Activated naive CD8-positive, alpha-beta T cell treated with anti-CD3 and anti-CD28 coated beads, Interleukin-2, amount 10 ng/mL, durations not matched to agents 7 days and 5 days (primary cell): Measurements from ENCODE around the gene IL23A. TPM values are rescaled to one million over a fixed set of nuclear protein-coding genes. Genes with fewer than 3 reads are reported as not detected.

Experiments
- ATAC-seq: fragments of 150-1000 bp; cut with Tn5 transposase; one replicate; pipeline ENCODE4 v1.10.0; 2021; ENCODE audit warnings: low read depth, moderate library complexity
- POLR2A ChIA-PET: fragments of 350-600 bp; sonication (Branson Sonifier 250); formaldehyde crosslinking; loops from one replicate; lab custom pipeline; 2021; ENCODE audit warnings: antibody characterized with exemption; lab: Charles Lee
- DNase-seq: peaks from one replicate; pipeline ENCODE4 v3.0.0; 2021
- H3K27ac Mint-ChIP-seq: one replicate; pipeline ENCODE4 v1.8.0; 2022; ENCODE audit warnings: mild to moderate bottlenecking, mixed read lengths
- H3K27me3 Mint-ChIP-seq: one replicate; pipeline ENCODE4 v1.8.0; 2022; ENCODE audit warnings: mild to moderate bottlenecking, moderate library complexity, mixed read lengths
- H3K36me3 Mint-ChIP-seq: one replicate; pipeline ENCODE4 v1.8.0; 2021; ENCODE audit warnings: mild to moderate bottlenecking, mixed read lengths
- H3K4me1 Mint-ChIP-seq: one replicate; pipeline ENCODE4 v1.8.0; 2021; ENCODE audit warnings: mixed read lengths
- H3K4me3 Mint-ChIP-seq: one replicate; pipeline ENCODE4 v1.8.0; 2022; ENCODE audit warnings: mild to moderate bottlenecking, moderate library complexity, mixed read lengths
- H3K9me3 Mint-ChIP-seq: one replicate; pipeline ENCODE4 v1.8.0; 2021; ENCODE audit warnings: mixed read lengths
- total RNA-seq, 2 experiments: library from RNA; stranded (reverse); gene quantifications; one replicate each; pipeline ENCODE4 v1.2.3, GENCODE V29; 2021

IL23A gene
- total RNA-seq, 2 experiments from 2014 or later, result 10.2 to 10.9 TPM

DNA sequence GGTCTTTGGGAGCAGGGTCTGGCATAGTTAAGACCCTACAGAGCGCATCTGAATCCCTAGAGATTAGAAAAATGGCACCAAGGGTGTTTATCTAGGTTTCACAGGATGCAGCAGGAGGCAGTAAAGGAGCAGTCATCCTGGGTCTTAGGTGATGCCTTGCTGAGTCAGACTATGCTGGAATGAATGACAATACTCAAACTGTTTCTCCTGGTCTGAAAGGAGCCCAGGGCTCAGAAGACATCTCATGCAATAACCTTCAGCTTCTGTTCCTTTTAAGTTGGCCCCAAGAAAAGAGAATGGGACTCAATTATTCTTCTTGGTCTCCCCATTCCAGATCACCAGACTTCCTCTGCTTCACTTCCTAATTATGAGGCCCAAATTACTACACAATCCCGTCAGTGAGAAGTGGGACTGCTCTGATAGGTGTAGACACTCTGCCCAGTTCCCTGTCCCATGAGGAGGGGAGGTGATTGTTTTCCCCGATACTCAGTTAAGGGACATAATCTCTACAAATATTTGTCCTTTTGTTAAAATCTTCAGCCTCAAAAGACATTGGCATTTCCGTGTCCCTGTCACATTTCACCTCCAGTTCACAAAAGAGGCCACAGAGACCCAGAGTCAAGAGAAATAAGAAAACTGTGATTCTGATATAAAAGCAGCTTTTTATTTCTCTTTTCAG is 38.8 kb downstream of the IL23A start:
- POLR2A ChIA-PET, result no interaction called here
- no peak for ATAC-seq

DNA sequence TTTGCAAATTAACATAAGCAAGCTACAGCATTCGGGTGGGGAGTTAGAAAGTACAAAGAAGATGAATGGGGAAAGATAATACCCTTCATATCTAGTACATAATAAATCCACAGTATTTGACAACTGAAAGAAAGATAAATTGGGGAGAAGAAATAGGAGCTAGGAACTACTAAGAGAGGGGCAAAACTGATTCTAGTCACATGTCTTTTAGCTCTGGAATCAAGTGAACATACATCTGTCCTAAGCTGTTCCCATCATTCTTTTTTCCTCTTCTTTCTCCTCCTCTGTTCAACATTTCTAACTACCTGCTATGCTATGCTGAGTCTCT is 39.3 kb downstream of the IL23A start:
- Mint-ChIP-seq H3K27me3 (peaks cover 13% of the 10 kb centered on the region), H3K27ac (no peak overlapping the region), H3K9me3 (peaks cover 4% of the 10 kb centered on the region), H3K4me3 (no peak overlapping the region), H3K4me1 (peaks cover 1% of the 10 kb centered on the region), H3K36me3 (no peaks in the 10 kb centered on the region)
- ATAC-seq (no peak), DNase-seq (no peak)
- POLR2A ChIA-PET, result no interaction called here

More for the DNA sequence above, 38.8 kb downstream of the IL23A start:
- Mint-ChIP-seq H3K9me3 (peaks cover 4% of the 10 kb centered on the region), H3K4me3 (no peak overlapping the region), H3K4me1 (peaks cover 1% of the 10 kb centered on the region), H3K36me3 (no peaks in the 10 kb centered on the region), H3K27me3 (peaks cover 13% of the 10 kb centered on the region), H3K27ac (no peak overlapping the region)
- no peak for DNase-seq

DNA sequence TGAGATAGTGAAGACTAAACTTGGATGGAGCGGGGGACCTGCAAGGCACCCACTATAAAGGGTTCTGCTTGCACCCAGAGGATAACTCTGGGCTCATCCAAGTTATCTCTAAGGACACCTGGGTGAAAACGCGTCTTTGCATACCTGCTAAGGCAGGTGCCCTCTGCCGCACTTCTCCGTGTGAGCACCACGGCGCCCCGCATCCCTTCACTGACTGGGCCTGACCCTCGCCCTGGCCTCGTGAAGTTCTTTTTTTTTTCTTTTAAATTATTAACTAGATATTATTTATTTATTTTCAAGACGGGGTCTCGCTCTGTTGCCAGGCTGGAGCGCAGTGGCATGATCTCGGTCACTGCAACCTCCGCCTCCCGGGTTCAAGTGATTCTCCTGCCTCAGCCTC is 43.9 kb downstream of the IL23A start:
- Mint-ChIP-seq H3K27me3 (peaks cover 5% of the 10 kb centered on the region), H3K36me3 (no peaks in the 10 kb centered on the region), H3K4me1 (no peaks in the 10 kb centered on the region), H3K27ac (no peak overlapping the region), H3K9me3 (no peaks in the 10 kb centered on the region), H3K4me3 (no peak overlapping the region)
- DNase-seq (no peak), ATAC-seq (no peak)
- POLR2A ChIA-PET, result no interaction called here

DNA sequence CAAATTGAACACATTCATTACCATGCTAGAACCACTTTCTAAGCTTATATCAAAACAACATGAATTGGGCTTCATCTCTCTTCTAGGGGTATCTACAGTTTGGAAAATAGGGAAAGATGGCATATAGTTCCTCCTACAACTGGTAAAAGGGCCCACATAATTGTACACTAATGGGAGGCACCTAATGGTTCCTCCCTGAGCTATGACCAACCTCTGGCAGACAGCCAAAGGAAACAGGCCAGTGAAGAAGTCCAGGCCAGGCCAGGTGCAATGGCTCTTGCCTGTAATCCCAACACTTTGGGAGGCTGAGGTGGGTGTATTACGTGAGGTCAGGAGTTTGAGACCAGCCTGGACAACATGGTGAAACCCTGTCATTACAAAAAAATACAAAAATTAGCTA is 47.2 kb downstream of the IL23A start:
- POLR2A ChIA-PET, result interaction anchor here (0.5 kb wide), 1 partner anchor 30 kb away, joined by 4 read pairs; no protein-coding TSS in a partner anchor
- DNase-seq (no peak), ATAC-seq (no peak)
- Mint-ChIP-seq H3K27me3 (peaks cover 3% of the 10 kb centered on the region), H3K9me3 (no peaks in the 10 kb centered on the region), H3K36me3 (no peaks in the 10 kb centered on the region), H3K4me1 (no peaks in the 10 kb centered on the region), H3K27ac (no peak overlapping the region), H3K4me3 (no peak overlapping the region)

GRCh38 chr12:56387152-56387736 is 48.6 kb downstream of the IL23A start:
- Mint-ChIP-seq H3K36me3 (no peaks in the 10 kb centered on the region), H3K4me1 (no peaks in the 10 kb centered on the region), H3K27me3 (peaks cover 6% of the 10 kb centered on the region), H3K4me3 (no peak overlapping the region), H3K27ac (no peak overlapping the region), H3K9me3 (no peaks in the 10 kb centered on the region)
- no peak for DNase-seq
- POLR2A ChIA-PET, result no interaction called here
- ATAC-seq, result no peak

- no peaks in the 10 kb centered on the region for H3K4me1 Mint-ChIP-seq
- no peaks in the 10 kb centered on the region for H3K36me3 Mint-ChIP-seq
- H3K9me3 Mint-ChIP-seq, result no peaks in the 10 kb centered on the region
- no peak for ATAC-seq
- POLR2A ChIA-PET, result interaction anchor here (0.7 kb wide), 1 partner anchor 401 kb away, joined by 4 read pairs; no protein-coding TSS in a partner anchor
- H3K27me3 Mint-ChIP-seq, result peaks cover 9% of the 10 kb centered on the region
- peak overlapping the region; percentile 26 for H3K27ac Mint-ChIP-seq
- no peak for DNase-seq
- H3K4me3 Mint-ChIP-seq, result no peak overlapping the region
Measured at GRCh38 chr12:56389412-56389811, 50.7 kb downstream of the IL23A start.

Other genes with a start within 250 kb of the IL23A start
- gene PA2G4, start 234.3 kb upstream of the IL23A start, total RNA-seq, result 100 to 1,000 TPM; 226 to 227 TPM
- gene RPL41, start 222.3 kb upstream of the IL23A start, total RNA-seq, result 1,000 to 10,000 TPM; 4,462 to 4,551 TPM
- 10 to 100 TPM; 10.6 to 12.0 TPM for gene ZC3H10, start 220.6 kb upstream of the IL23A start, total RNA-seq
- 100 to 1,000 TPM; 251 TPM for gene ESYT1, start 210.6 kb upstream of the IL23A start, total RNA-seq
- gene MYL6B, start 186.3 kb upstream of the IL23A start, total RNA-seq, result 10 to 100 TPM; 46.6 to 47.8 TPM
- 1,000 to 10,000 TPM; 1,083 to 1,169 TPM for gene MYL6, start 180.5 kb upstream of the IL23A start, total RNA-seq
- 100 to 1,000 TPM; 162 to 174 TPM for gene SMARCC2, start 149.4 kb upstream of the IL23A start, total RNA-seq
- 10 to 100 TPM; 36.1 to 38.1 TPM for gene RNF41, start 117.0 kb upstream of the IL23A start, total RNA-seq
- gene NABP2, start 114.5 kb upstream of the IL23A start, total RNA-seq, result 10 to 100 TPM; 43.4 to 47.1 TPM
- gene SLC39A5, start 108.8 kb upstream of the IL23A start, total RNA-seq, result 1 to 10 TPM in 1 of 2 experiments, not detected in 1; 1.4 TPM
- 10 to 100 TPM; 45.3 to 49.4 TPM for gene ANKRD52, start 80.5 kb upstream of the IL23A start, total RNA-seq
- 10 to 100 TPM; 23.3 to 26.0 TPM for gene COQ10A, start 71.9 kb upstream of the IL23A start, total RNA-seq
- gene CS, start 38.6 kb upstream of the IL23A start, total RNA-seq, result 100 to 1,000 TPM; 165 to 176 TPM
- 10 to 100 TPM; 85.6 to 89.0 TPM for gene CNPY2, start 22.9 kb upstream of the IL23A start, total RNA-seq
- 100 to 1,000 TPM; 106 to 115 TPM for gene PAN2, start 4.9 kb upstream of the IL23A start, total RNA-seq
- 100 to 1,000 TPM; 263 to 275 TPM for gene STAT2, start 21.2 kb downstream of the IL23A start, total RNA-seq
- not detected for gene APOF, start 24.0 kb downstream of the IL23A start, total RNA-seq
- gene TIMELESS, start 110.5 kb downstream of the IL23A start, total RNA-seq, result 10 to 100 TPM; 40.1 to 47.1 TPM
- not detected for gene MIP, start 115.8 kb downstream of the IL23A start, total RNA-seq
- gene SPRYD4, start 129.7 kb downstream of the IL23A start, total RNA-seq, result 1 to 10 TPM; 3.9 to 4.1 TPM
- gene GLS2, start 149.3 kb downstream of the IL23A start, total RNA-seq, result 1 to 10 TPM; 4.4 to 5.2 TPM
- 10 to 100 TPM; 10.3 to 14.5 TPM for gene RBMS2, start 182.9 kb downstream of the IL23A start, total RNA-seq